Medulla oblongata (tissue), 1 donor: ENCODE data around the gene CATSPERZ.
A peak's percentile ranks its signal among the peaks of the same experiment; 100 is the strongest.

Experiments used
- DNase-seq: peaks from one replicate; pipeline ENCODE4 v3.0.0-alpha.2; 2015; ENCODE audit errors: extremely low spot score

CATSPERZ gene

DNA sequence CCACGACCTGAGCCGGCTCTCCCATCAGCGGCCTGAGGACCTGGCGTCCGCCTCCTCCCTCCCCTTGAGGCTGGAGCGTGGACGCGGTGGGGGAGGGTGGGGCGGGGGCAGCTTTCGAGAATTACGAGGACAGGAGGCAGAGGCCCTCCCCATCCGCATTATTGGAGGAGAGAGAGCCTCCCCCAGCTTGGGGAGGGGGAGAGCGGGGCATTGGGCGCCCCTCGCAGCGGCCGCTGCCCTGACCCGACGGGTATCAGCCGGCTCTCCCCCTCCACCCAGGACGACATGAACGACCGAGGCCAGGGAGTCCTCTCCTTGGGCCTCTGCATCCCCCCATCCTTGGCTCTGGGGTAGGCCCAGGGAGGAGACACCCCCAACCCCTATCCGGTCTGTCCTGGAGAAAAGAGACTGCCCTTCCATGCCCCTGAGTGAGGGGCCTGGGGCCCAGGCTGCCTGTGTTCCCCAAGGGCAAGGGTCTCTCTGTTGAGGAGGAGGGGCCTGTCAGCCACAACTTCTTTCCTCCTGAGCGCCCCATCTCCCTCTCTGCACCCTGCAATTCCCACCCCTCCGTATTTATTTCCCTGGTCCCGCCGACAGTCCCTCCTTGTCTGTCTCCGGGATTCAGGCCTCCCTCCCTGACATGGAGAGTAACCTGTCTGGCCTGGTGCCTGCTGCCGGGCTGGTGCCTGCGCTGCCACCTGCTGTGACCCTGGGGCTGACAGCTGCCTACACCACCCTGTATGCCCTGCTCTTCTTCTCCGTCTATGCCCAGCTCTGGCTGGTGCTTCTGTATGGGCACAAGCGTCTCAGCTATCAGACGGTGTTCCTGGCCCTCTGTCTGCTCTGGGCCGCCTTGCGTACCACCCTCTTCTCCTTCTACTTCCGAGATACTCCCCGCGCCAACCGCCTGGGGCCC is 14.0 kb upstream of the CATSPERZ start:
- DNase-seq, result no peak

DNA sequence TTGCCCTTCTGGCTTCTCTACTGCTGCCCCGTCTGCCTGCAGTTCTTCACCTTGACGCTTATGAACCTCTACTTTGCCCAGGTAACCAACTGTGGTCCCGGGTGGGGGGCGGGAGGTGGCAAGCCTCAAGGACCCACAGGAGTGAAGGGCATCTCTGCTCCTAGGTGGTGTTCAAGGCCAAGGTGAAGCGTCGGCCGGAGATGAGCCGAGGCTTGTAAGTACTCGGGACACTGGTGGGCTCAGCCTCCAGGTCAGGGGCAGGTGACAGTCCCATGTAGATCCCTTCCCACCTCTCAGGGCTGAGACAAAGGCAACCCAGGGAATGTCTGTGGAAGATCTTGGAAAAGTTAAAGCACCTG is 13.4 kb upstream of the CATSPERZ start:
- DNase-seq, result no peak

DNA sequence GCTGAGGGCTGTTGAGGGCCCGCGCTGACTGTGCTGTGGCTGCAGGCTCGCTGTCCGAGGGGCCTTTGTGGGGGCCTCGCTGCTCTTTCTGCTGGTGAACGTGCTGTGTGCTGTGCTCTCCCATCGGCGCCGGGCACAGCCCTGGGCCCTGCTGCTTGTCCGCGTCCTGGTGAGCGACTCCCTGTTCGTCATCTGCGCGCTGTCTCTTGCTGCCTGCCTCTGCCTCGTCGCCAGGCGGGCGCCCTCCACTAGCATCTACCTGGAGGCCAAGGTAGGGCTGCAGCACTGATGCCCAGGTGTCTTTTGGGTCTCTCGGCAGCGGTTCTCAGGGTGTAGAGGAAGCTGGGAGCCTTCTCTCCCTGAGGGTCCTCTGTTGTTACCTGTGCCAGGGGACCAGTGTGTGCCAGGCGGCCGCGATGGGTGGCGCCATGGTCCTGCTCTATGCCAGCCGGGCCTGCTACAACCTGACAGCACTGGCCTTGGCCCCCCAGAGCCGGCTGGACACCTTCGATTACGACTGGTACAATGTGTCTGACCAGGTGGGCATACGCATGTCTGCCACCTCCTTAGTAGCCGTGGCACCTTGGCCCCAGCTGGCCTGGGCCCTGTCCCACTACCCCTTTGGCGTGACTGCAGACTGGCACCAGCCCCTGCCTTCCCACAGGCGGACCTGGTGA is 12.3 kb upstream of the CATSPERZ start:
- no peak for DNase-seq

DNA sequence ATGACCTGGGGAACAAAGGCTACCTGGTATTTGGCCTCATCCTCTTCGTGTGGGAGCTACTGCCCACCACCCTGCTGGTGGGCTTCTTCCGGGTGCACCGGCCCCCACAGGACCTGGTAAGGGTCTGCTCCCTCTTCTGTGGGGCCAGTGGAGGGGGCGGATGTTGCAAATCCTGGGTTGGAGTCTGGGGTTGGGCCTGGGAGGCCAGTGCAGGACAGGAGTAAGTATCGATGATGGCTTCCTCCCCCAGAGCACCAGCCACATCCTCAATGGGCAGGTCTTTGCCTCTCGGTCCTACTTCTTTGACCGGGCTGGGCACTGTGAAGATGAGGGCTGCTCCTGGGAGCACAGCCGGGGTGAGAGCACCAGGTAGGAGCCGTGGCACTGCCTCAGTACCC is 11.8 kb upstream of the CATSPERZ start:
- no peak for DNase-seq

DNA sequence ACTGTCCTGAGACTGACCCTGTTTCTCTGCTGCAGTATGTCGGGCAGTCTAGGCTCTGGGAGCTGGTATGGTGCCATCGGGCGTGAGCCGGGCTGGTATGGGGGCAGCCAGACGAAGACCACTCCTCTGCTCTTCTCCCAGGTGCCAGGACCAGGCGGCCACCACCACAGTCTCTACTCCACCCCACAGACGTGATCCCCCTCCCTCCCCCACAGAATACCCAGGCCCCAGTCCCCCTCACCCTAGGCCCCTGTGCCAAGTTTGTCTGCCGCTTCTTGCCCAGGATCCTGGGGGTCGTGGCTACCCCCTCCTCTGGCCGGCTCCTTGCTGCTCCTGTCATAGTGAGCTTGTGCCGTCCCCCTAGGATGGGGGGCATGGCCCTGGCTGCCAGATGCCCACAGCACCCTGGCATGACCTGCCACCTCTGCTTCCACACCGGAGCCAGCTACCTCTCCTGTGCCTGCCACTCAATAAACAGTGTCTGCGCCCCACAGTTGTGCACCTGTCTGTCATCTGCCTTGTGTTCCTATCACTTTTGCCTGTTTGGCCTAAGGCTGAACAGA is 11.1 kb upstream of the CATSPERZ start:
- no peak for DNase-seq

DNA sequence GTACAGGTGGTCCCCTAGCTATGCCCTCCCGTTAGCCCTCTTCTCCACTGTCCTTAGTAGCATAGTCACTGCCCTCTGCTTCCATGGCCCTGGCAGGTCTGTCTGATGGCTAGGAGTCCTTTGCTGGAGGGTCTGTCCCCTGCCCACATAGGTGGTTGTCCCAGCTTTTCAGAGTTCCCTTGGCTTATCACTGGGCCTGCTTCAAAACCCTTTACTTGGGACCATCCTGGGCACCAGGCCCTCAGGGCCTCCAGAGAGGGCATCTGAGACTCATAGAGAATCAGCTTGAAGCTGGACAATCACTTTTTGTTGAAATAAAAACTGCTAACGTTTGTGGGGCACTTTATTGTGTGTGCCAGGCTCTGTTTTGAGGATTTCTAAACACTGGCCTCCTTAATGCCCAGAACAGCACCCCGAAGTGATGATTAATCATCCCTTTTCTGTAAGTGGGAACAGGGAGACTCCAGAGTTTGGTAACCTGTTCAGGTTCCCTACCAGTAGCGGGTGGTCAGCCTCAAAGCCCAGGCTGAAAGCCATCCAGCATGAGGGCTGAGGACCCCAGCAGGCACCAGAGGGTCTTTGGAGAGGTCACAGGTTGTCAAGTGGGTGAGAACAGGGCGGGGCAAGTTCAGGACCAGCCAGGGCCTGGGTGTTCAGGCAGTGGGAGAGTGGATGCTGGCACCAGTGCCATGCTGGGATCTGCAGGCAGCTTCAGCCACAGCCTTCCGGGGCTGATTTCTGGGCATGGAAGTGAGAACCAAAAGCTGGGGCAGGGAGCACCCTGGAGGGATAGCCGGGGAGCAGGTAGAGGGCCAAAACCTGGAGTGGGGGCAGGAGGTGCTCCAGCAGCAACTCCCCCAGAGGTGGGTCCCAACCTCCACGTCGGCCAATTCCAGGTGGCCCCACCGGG is 9.6 kb upstream of the CATSPERZ start:
- peak; percentile 23 for DNase-seq

DNA sequence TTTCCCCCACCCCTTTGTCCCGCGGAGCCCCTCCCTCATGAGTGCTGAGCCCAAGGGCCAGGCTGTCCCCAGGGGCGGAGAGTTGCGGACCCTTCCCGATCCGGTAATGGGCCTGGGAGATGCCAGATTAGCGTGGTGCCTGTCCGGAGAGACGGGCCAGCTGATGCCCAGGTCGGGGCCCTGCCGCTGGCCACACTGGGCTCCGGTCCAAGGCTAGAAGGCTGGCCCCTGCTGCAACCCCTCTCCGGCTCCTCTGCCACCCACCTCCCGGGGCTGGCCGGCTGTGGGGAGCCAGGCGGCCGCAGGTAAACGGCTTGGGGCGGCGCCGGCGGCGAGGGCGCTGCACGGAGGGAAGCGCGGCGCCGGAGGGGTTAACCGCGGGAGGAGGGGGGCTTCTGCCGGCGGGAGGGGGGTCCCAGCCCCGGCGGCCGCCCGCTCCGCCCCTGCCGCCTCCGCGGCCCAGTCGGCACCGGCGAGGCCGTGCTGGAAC is 8.9 kb upstream of the CATSPERZ start, which contains the start of gene KCNK4:
Gene KCNK4, plus strand, starts transcription at position 41 of the 490 bp plus-strand sequence. CDS start 1,717 bp downstream, outside the sequence.
- DNase-seq, result no peak

DNA sequence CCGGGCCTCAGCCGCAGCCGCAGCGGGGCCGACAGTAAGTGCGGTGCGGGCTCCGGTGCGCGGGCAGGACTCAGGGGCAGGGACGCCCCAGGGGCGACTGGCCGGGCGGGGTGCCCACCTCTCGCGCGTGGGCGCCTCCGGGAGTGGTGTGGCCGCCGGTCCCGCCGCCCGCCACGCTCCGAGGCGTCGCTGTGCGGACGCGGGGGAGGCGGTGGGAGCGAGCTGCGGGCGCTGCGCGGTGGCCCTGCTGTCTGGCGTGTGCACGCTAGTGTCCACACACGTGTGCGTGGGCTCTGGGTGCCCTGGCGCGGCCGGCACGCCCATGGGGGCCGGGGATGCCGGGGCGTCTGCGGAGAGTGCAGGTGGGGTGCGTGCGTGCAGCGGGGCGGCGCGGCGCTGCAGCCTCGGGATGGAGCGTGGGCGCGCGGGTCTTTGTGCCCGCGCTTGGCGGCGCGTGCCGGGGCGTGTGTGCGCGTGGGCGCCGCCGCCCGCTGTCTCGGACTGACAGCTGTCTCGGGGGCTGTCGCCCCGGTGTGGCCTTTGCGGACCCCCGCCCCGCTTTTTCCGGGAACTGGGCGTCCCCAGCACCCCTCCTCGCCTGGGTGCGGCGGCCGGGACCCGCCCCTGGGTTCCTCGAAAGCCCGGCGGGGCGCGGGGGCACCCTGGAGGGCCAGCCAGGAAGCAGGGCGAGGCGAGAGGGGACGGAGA is 8.3 kb upstream of the CATSPERZ start:
- DNase-seq, result no peak

DNA sequence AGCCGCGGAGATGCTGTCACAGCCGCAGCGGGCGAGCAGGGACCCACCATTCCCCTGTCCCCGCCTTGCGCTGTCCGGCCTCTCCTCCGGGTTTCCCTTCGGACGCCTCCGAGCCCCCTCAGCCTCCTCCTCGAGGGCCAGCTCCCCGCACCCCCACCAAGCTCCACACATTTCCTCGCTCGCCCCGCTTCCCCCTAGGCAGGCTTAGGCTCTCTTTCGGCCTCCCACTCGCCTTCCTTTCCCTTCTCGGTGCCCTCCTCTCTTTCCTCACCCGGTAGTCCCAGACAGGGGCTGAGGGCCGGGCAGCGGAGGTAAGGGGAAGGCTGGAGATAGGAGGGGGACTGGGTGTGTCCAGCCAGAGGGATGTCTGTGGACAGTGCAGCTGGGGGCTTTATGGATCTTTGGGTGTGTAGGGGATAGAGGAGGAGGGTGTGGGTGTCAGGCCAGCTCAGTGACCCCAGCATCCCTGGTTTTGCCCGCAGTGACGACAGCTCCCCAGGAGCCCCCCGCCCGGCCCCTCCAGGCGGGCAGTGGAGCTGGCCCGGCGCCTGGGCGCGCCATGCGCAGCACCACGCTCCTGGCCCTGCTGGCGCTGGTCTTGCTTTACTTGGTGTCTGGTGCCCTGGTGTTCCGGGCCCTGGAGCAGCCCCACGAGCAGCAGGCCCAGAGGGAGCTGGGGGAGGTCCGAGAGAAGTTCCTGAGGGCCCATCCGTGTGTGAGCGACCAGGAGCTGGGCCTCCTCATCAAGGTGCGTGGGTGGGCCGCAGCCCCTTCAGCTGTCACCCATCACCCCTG is 7.5 kb upstream of the CATSPERZ start:
- DNase-seq, result no peak

DNA sequence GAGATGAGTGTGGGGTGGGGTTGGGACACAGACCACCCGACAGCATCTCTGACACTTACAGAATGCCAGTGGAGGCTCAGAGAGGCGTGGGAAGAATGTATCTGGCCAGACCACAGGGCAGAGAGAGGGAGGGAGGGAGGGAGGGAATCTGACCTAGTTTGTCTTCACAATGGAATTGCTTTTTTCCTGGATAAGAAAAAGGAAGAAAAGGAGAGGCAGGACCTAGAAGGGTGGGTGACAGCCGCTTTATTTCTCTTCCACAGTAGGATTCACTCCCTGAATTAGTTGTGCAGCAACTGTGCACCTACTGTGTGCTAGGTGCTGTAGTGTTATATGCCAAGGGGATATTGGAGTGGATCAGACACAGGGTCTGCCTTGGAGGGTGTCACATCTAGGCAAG is 5.4 kb upstream of the CATSPERZ start:
- no peak for DNase-seq

DNA sequence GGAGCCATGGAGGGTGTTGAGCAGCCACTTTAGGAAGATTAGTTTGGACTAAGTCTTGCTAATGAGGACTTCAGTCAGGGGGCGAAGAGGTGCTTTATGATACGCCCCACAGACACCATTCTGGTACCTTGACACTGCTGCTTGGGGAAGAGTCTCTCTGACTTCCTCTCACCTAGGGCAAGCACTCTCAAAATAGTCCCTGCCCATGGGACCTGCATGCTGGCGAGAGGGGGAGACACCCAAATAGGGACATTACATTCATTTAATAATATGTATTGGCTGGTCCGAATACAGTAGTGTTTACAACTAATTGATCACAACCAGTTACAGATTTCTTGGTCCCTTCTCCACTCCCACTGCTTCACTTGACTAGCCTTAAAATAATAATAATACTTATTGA is 4.4 kb upstream of the CATSPERZ start:
- DNase-seq, result no peak

DNA sequence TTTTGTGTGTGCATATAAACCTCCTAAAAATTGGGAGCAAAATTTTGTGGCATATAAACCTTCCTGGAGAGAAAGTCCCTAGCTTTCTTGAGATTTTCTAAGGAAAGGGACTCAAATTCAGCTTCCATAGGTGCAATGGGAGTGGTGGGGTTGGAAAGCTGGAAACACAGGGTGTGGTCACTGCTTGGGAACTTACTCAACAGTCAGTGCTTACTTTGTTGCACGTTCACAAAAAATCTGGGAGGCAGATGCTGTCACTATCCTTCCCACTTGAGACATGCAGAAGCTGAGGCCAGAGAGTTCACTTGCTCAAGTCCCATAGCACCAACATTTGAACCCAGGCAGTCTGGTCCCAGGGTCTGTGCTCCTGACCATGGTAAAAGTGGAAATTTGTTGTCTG is 3.9 kb upstream of the CATSPERZ start:
- DNase-seq, result no peak

DNA sequence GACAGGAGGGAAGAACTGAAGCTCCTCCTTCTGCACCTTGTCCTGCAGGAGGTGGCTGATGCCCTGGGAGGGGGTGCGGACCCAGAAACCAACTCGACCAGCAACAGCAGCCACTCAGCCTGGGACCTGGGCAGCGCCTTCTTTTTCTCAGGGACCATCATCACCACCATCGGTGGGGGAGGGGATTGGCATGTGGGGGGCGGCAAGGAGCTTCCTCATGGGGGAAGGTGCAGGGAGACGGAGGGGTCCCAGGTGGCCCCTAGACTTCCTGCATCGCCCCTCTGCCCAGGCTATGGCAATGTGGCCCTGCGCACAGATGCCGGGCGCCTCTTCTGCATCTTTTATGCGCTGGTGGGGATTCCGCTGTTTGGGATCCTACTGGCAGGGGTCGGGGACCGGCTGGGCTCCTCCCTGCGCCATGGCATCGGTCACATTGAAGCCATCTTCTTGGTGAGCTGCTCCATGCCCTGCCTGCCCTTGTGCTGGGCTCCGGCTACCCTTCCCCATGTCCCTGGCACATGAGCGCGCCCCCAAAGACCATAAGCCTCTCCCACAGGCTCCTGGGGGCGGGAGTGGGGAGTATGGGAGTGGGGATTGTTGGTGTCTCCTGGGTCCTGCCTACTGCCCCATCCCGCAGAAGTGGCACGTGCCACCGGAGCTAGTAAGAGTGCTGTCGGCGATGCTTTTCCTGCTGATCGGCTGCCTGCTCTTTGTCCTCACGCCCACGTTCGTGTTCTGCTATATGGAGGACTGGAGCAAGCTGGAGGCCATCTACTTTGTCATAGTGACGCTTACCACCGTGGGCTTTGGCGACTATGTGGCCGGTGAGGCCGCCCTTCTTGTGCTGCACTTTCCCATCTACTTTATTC is 3.1 kb upstream of the CATSPERZ start:
- DNase-seq, result no peak

DNA sequence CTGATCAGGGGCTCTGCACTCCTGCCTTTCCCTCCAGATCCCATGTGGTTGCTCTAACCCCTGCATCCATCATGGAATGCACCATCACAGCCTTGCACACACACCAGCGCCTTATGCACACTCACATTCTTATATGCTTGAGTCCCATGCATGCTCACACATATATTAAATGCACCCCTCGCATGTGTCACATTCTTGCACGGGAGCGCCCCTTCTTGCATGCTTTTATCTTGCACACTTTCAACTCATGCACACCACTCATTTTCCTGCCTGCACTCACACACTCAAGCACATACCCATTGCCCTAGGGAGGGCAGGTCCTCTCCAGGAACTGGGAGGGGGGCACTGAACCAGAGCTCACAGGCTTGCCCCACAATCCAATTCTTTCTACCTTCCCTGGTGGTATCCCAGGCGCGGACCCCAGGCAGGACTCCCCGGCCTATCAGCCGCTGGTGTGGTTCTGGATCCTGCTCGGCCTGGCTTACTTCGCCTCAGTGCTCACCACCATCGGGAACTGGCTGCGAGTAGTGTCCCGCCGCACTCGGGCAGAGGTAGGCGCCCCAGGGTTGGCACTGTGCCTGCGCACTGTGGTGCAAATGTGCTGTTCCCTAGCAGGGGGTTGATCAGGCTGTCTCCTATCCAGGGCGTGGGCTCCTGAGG is 2.3 kb upstream of the CATSPERZ start:
- no peak for DNase-seq

DNA sequence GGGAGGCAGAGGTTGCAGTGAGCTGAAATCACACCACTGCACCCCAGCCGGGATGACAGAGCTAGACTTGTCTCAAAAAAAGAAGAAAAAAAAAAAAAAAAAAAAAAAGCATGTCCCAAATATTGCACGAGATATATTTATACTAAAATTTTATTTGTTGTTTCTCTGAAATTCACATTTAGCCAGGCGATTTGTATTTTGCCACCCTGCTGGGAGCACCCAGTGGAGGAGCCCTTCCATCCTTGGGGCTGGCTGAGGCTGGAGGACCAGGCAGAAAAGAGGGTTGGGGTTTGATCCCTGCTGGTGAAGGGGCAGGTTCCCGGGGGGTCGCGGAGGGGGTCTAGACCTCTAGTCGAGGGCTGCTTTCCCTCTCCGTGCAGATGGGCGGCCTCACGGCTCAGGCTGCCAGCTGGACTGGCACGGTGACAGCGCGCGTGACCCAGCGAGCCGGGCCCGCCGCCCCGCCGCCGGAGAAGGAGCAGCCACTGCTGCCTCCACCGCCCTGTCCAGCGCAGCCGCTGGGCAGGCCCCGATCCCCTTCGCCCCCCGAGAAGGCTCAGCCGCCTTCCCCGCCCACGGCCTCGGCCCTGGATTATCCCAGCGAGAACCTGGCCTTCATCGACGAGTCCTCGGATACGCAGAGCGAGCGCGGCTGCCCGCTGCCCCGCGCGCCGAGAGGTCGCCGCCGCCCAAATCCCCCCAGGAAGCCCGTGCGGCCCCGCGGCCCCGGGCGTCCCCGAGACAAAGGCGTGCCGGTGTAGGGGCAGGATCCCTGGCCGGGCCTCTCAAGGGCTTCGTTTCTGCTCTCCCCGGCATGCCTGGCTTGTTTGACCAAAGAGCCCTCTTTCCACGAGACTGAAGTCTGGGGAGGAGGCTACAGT is 952 bp upstream of the CATSPERZ start:
- DNase-seq, result peak; percentile 73

DNA sequence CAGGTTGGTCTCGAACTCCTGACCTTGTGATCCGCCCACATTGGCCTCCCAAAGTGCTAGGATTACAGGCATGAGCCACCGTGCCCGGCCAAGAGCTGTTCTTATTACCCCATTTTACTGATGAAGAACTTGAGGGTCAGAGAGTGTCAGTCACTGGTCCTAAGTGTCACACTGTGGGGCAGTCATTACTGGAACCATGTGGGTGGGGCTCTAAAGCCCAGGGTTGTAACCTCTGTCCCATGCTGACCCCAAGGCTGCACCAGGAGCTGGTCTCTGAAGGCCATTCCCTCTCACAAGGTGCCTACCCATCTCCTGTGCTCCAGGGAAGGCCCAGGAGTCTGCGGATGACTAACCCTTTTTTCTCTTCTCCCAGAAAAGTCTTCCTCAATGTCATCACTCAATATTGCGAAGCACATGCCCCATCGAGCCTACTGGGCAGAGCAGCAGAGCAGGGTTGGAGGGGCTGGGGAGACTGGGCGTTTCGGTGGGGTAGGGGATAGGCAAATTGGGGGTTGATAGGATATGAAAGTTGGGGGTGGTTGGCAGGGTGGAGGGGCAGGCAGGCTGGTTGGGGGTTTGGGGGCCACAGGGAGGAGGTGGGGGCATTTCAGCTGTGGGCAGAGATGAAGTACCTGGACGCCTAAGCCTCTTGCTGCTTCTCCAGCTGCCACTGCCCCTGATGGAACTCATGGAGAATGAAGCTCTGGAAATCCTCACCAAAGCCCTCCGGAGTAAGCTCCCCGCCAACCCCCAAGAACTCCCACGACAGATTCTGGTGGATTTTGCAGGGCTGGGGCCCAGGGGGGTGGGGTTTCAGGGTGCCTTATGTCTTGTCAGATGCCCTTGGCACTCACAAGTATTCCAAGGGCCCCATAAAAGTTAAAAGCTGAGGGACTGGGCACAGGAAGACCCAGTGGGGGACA is 3.2 kb downstream of the CATSPERZ start:
- no peak for DNase-seq

DNA sequence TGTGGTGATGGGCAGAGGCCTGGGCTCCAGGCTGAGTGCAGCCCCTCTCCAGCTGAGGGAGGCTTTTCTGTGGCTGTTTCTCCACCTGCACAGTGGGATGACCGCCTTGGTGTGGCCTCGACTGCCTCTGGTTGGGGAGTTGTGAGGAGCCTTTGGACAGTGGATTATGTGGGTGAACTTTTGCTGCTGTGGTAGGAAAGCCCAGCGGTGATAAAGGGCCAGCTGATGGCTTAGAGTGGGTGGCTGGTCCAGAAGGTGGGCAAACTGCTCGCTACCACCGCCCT is 3.8 kb downstream of the CATSPERZ start:
- DNase-seq, result no peak
